Islet of Langerhans (tissue), 1 donor: ENCODE results near the gene IFI30.

Experiments used
- FAIRE-seq: peaks from one replicate; lab custom pipeline; 2011; peaks lifted over from hg19 to GRCh38; lab: Jason Lieb, UNC

Gene IFI30

DNA sequence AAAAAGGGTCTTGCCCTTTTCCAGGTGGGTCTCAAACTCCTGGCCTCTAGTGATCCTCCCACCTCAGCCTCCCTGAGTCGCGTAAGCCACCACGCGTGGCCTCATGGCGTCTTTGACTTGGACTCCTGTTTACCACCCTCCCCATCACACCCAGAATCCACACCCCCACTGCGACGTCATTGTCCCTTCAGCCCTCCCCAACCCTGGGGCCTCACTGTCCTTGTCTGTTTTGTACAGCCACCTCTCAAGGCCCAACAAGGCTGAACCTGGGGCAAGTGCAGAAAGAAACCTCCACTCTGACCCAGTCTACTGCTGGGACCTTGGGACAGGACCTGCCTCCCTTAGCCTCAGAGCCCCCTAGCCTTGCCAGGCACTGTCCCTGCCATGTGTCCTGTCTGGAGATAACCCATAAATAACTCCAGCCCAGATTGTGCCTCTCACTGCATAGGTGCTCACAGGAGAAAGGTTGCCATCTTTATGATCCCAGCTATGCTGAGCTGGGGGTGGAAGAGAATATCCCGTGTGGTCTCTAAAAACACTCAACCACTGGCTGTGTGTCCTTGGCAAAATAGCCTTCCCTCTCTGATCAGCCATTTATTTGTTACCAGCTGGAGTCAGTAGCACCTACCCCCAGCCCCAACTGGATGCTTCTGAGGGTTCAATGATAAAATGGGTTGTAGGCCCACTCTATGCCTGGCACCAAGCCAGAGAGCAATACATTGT, 1.8 kb upstream of the IFI30 start:
- no peak for FAIRE-seq

- FAIRE-seq = no peak
These were observed 1.1 kb upstream of the IFI30 start for GRCh38 chr19:18172331-18173053.

DNA sequence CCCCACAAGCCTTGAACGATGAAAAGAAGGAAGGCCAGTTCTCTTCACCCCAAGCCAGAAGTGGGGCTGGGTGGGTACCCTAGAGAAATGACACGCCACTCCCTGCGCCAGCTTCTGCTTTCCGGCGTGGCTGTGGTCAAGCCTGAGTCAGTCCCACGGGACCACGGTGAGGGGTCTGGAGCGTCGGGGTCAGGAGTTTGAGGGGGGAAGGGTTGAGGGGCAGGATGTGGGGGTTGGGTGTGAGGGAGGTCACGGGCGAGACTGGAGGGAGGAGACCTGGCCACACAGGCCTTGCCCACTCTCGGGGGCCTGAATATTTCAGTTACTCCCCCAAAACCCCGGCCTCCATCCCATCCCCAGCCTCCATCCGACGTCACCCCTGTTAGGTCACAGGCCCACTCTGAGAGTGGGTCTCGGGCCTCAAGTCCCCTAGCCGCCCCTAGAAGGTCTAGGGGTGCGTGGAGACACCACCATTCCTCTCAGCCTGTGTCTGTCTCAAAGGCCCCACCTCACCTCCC, 500 bp upstream of the IFI30 start:
- FAIRE-seq = no peak

DNA sequence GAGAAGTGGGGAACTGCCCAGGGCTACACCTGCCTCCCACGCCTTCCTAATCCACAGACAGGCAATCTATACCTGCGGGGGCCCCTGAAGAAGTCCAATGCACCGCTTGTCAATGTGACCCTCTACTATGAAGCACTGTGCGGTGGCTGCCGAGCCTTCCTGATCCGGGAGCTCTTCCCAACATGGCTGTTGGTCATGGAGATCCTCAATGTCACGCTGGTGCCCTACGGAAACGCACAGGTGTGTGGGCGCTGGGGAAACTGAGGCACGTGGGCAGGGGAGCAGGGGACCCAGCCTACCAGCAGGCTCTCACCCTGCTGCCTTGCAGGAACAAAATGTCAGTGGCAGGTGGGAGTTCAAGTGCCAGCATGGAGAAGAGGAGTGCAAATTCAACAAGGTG, 1.4 kb downstream of the IFI30 start:
- no peak for FAIRE-seq

DNA sequence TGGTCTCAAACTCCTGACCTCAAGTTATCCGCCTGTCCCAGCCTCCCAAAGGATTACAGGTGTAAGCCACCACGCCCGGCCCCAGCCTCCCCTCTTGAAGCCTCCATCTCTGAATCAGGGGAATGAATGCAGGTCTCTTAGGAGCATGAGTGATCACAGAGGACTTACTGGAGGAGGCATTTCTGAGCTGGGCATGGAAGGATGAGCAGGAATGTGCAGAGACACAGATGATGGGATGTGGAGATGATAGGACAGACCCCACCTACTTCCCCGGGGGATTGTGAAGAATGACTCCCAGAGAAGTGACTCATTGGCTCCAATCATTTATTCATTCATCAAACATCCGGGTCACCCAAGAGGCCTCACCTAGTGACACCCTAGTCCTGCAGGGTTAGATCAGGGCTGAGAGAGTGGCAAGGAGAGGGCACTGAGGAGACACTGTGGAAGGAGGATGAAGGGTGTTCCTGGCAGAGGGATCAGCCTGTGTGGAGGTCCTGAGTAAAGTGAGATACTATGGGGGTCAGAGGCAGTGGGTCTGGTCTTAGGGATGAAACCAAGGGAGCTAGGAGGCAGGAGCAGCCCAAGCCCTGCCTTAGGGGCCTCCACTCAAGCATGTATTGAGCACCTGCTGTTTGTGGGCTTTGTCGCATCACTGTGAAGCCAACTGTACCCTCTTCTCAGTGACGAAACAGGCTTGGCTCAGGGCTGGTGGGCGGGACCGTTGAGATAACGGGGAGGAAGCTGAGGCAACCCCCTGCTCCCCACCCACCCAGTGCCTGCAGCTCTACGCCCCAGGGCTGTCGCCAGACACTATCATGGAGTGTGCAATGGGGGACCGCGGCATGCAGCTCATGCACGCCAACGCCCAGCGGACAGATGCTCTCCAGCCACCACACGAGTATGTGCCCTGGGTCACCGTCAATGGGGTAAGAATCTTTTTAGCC, 3.0 kb downstream of the IFI30 start:
- FAIRE-seq = no peak

GRCh38 chr19:18179957-18180356, 6.3 kb downstream of the IFI30 start:
- FAIRE-seq = no peak

GRCh38 chr19:18183529-18183928, 9.9 kb downstream of the IFI30 start:
- no peak for FAIRE-seq

DNA sequence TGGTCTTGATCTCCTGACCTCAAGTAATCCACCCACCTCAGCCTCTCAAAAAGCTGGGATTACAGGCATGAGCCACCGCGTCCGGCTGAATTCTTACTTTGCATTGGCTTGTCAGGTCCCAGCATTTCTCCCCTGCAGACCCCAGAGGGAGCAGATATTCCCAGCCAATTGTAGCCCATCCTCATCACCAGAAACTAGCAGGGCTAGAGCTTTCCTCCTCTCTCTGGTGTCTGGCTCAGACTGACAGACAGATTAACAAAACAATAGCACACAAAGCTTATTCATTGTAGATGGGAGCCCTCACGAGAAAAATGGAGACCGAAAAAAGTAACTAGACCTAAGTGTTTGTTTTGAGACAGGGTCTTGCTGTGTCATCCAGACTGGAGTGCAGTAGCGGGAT, 11.9 kb downstream of the IFI30 start:
- no peak for FAIRE-seq

DNA sequence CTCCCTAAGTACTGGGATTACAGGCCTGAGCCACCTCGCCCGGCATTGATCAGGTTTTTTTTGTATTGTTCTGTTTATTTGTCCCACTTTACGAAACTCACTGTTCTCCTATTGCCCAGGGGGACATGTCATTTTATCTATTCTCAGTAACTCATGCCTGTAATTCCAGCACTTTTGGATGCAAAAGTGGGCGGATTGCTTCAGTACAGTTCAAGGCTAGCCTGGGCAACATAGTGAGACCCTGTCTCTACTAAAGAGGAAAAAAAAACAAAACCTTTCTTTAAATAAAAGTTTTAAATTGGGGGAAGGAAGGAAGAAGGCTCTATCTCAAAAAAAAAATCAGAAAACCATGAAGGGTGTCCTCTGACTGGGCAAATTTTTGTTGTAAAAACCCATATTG, 16.7 kb downstream of the IFI30 start:
- FAIRE-seq = no peak

GRCh38 chr19:18191640-18192062, 18.0 kb downstream of the IFI30 start:
- FAIRE-seq = no peak

- peak; percentile 97 for FAIRE-seq
These were observed 19.2 kb downstream of the IFI30 start, which contains the start of gene MPV17L2 for GRCh38 chr19:18192673-18193387. TSS of gene MPV17L2 (plus strand) at chr19:18193218. CDS start at chr19:18193282, 64 bp downstream.

GRCh38 chr19:18193388-18194180, 20.0 kb downstream of the IFI30 start:
- FAIRE-seq = no peak

DNA sequence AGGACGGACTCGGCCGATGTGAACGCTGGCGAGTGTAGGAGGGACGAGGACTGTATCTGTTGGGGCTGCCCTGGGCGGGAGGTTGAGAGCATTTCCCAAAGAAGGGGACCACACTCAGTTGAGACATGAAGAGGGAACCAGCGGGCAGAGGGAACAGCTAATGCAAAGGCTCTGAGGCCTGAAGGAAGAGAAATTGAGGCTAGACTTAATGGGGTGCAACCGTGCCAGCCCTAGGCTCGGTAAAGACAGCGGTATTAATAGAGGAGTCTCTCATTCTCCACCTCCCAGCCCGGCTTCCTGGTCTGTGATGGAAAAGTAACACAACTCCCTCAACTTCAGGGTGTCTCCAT, 20.5 kb downstream of the IFI30 start:
- FAIRE-seq = no peak

GRCh38 chr19:18194554-18195238, 21.1 kb downstream of the IFI30 start:
- FAIRE-seq = no peak

GRCh38 chr19:18196511-18196845, 22.9 kb downstream of the IFI30 start:
- FAIRE-seq = no peak

GRCh38 chr19:18197306-18197705, 23.7 kb downstream of the IFI30 start:
- no peak for FAIRE-seq

DNA sequence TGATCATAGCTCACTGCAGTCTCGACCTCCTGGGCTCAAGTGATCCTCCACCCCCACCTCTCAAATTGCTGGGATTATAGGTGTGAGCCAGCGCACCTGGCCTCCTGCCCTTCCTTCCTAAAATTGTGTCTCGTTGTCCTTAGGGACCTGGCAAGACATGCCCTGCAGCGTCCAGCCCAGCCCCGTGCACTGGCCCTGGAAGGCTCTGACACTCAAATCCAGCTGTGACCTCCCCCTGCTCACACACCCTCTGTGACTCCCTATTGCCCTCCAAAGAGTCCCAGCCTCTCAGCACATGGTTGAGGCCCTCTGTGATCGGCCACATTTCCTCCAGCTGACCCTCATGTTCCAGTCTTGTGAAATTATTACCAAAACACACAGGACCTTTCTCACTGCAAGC, 24.3 kb downstream of the IFI30 start:
- no peak for FAIRE-seq

DNA sequence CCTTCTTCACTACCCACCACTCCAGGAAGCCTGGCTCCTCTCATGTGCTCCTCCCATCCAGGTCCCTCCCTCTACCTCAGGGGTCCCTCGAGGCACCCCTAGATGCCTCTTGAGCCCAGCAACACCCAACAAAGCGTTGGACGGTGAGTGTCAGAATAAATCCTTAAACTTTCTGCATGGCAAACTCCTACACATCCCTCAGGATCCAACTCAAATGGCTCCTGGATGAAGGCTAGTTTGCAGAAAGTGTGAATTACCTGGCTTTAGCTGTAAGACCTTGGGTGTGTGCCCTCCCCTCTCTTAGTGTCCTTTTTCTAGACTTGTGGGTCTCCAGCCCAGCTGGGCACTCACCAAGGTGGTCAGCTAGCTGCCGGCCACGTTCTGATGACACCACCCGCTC, 24.8 kb downstream of the IFI30 start:
- no peak for FAIRE-seq

DNA sequence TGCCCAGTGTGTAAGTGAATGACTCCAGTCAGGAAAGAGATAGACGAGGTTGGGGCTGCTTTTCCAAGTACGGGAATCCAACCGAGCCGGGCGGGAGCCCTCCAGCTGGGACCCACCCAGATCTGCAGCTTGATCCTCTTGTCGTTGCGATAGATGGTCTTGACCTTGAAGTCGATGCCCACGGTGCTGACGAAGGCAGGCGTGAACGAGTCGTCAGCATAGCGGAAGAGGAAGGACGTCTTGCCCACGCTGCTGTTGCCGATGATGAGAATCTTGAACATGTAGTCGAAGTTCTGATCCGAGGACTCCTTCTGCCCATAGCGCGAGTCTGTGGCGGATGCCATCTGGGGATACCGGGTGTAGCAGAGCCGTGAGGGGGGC, 28.8 kb downstream of the IFI30 start:
- FAIRE-seq = no peak

- no peak for FAIRE-seq
These were observed 29.3 kb downstream of the IFI30 start for GRCh38 chr19:18202778-18203407.
